Motor neuron (in vitro differentiated cells): ENCODE results near the gene INKA1. TPM values are rescaled to one million over a fixed set of nuclear protein-coding genes. Genes with fewer than 3 reads are reported as not detected.
A peak's percentile ranks its signal among the peaks of the same experiment; 100 is the strongest.

Experiments
- ATAC-seq, 8 experiments: fragments of 200-7000 bp; cut with Tn5 transposase; replicated peaks in 6 of 8; 2 replicates each; pipeline ENCODE4 v1.8.0; 2021; ENCODE audit warnings: mild to moderate bottlenecking in 8 of 8, moderate library complexity in 8 of 8
- H3K27ac ChIP-seq, 2 donors: fragments of 250-450 bp; sonication (Bioruptor Pico); 2 replicates each; pipeline ENCODE4 v1.9.0; 2021; ENCODE audit warnings: antibody characterized with exemption in 2 of 2, mild to moderate bottlenecking in 2 of 2, moderate library complexity in 1 of 2
- H3K4me1 ChIP-seq, 2 donors: fragments of 250-450 bp; sonication (Bioruptor Pico); replicated peaks in 1 of 2; 2 replicates each; pipeline ENCODE4 v1.6.1; 2021; ENCODE audit warnings: antibody characterized with exemption in 2 of 2, mild to moderate bottlenecking in 2 of 2, moderate library complexity in 1 of 2
- H3K4me3 ChIP-seq, 5 donors: fragments of 250-450 bp; sonication (Bioruptor Pico); 2 replicates each; pipeline ENCODE4 v1.9.0; 2021; ENCODE audit warnings: antibody characterized with exemption in 5 of 5, mild to moderate bottlenecking in 5 of 5, moderate library complexity in 4 of 5
- WGBS, 10 experiments: fragments of 450-650 bp; shearing (Covaris generic); methylation state at CpG; one replicate each; pipeline ENCODE4 v1.0.0; 2022; 5-methylcytosine and 5-hydroxymethylcytosine counted together
- in situ Hi-C, 9 experiments: fragments of 400-800 bp; cut with MboI; loops; one replicate each; pipeline ENCODE4 v1.15.0; 2021; ENCODE audit warnings: low sequenced_read_pairs in 9 of 9, low pct_unique_long_range_greater_than_20kb in 2 of 9; ENCODE audit not compliant: unreplicated experiment in 9 of 9
- total RNA-seq, 8 experiments: library from RNA; unstranded; fragments of 300-600 nt; gene quantifications; 2 replicates each; pipeline versions ENCODE4 v1.2.3 to v1.2.4, GENCODE V29; 2022

Gene INKA1
- total RNA-seq, 8 experiments from 2014 or later = 0.81 to 3.5 (median 2.3) TPM

- no peaks in the 10 kb centered on the region for H3K4me1 ChIP-seq
- peak in 2 of 8 experiments; percentile 13 to 34 for ATAC-seq
- H3K4me3 ChIP-seq = no peak overlapping the region
- no peak overlapping the region for H3K27ac ChIP-seq
- in situ Hi-C loops = no loop called here
- WGBS, 10 experiments = 38 to 100% (median 93%) methylated on average over 1 to 4 of the region's 7 CpGs; no CpG with 5 or more reads in 3 of the 10 experiments
Observed at GRCh38 chr3:49841806-49842205, 38.7 kb downstream of the INKA1 start.

GRCh38 chr3:49842843-49843517, 39.9 kb downstream of the INKA1 start:
- H3K27ac ChIP-seq = no peak overlapping the region
- no peaks in the 10 kb centered on the region for H3K4me1 ChIP-seq
- no peak for ATAC-seq
- in situ Hi-C loops = no loop called here
- H3K4me3 ChIP-seq = no peak overlapping the region
- 67 to 100% (median 87%) methylated on average over 1 to 3 of the region's 3 CpGs; no CpG with 5 or more reads in 6 of the 10 experiments for WGBS, 10 experiments

GRCh38 chr3:49844464-49845183, 41.6 kb downstream of the INKA1 start:
- in situ Hi-C loops = no loop called here
- Histone ChIP-seq H3K4me1 (no peaks in the 10 kb centered on the region), H3K27ac (no peak overlapping the region), H3K4me3 (no peak overlapping the region)
- 36 to 100% (median 75%) methylated on average over 1 to 3 of the region's 5 CpGs; no CpG with 5 or more reads in 4 of the 10 experiments for WGBS, 10 experiments
- no peak for ATAC-seq

- in situ Hi-C loops = no loop called here
- WGBS, 10 experiments = 83 to 100% (median 97%) methylated on average over 1 to 3 of the region's 3 CpGs; no CpG with 5 or more reads in 4 of the 10 experiments
- H3K4me3 ChIP-seq = no peak overlapping the region
- H3K27ac ChIP-seq = no peak overlapping the region
- ATAC-seq = no peak
- H3K4me1 ChIP-seq = no peaks in the 10 kb centered on the region
Observed at GRCh38 chr3:49845694-49846093, 42.6 kb downstream of the INKA1 start.

Other genes with a start within 250 kb of the INKA1 start
- 10 to 100 TPM in 1 of 8 experiments, 1 to 10 TPM in 6, under 1 TPM in 1; 0.31 to 12.6 (median 6.9) TPM for gene BSN, start 248.8 kb upstream of the INKA1 start, total RNA-seq
- gene APEH, start 128.9 kb upstream of the INKA1 start, total RNA-seq = 100 to 1,000 TPM in 3 of 8 experiments, 10 to 100 TPM in 5; 52.8 to 143 (median 75.2) TPM
- 10 to 100 TPM in 7 of 8 experiments, 1 to 10 TPM in 1; 7.7 to 59.9 (median 26.0) TPM for gene MST1, start 113.8 kb upstream of the INKA1 start, total RNA-seq
- 10 to 100 TPM; 10.9 to 41.8 (median 16.2) TPM for gene RNF123, start 113.7 kb upstream of the INKA1 start, total RNA-seq
- 1 to 10 TPM in 6 of 8 experiments, under 1 TPM in 1, not detected in 1; 0.82 to 3.8 (median 2.3) TPM for gene AMIGO3, start 83.6 kb upstream of the INKA1 start, total RNA-seq
- gene GMPPB, start 79.3 kb upstream of the INKA1 start, total RNA-seq = 10 to 100 TPM; 11.4 to 21.3 (median 16.2) TPM
- 10 to 100 TPM; 25.2 to 43.5 (median 29.7) TPM for gene IP6K1, start 16.7 kb upstream of the INKA1 start, total RNA-seq
- gene CDHR4, start 3.4 kb upstream of the INKA1 start, total RNA-seq = under 1 TPM in 3 of 8 experiments, not detected in 5; 0.14 to 0.71 (median 0.57) TPM
- 10 to 100 TPM in 4 of 8 experiments, 1 to 10 TPM in 3, under 1 TPM in 1; 0.96 to 46.3 (median 11.0) TPM for gene UBA7, start 10.7 kb downstream of the INKA1 start, total RNA-seq
- gene TRAIP, start 53.3 kb downstream of the INKA1 start, total RNA-seq = 10 to 100 TPM in 2 of 8 experiments, 1 to 10 TPM in 5, under 1 TPM in 1; 0.66 to 15.3 (median 3.7) TPM
- gene CAMKV, start 66.6 kb downstream of the INKA1 start, total RNA-seq = 10 to 100 TPM in 5 of 8 experiments, 1 to 10 TPM in 2, under 1 TPM in 1; 0.20 to 85.3 (median 24.5) TPM
- gene MST1R, start 100.6 kb downstream of the INKA1 start, total RNA-seq = 1 to 10 TPM in 2 of 8 experiments, under 1 TPM in 6; 0.27 to 1.3 (median 0.56) TPM
- 10 to 100 TPM in 6 of 8 experiments, 1 to 10 TPM in 2; 9.1 to 12.4 (median 11.6) TPM for gene MON1A, start 126.5 kb downstream of the INKA1 start, total RNA-seq
- gene RBM6, start 136.9 kb downstream of the INKA1 start, total RNA-seq = 100 to 1,000 TPM in 2 of 8 experiments, 10 to 100 TPM in 6; 52.4 to 193 (median 65.5) TPM